HepG2 (cell line): ENCODE data around the gene PNKD. TPM values are rescaled to one million over a fixed set of nuclear protein-coding genes. Genes with fewer than 3 reads are reported as not detected.

ENCODE experiments used
- AGO1 ChIP-seq: fragments of 200-400 bp; formaldehyde crosslinking; IDR thresholded peaks from 2 replicates; pipeline ENCODE4 v1.6.1; 2017; ENCODE audit warnings: mild to moderate bottlenecking, low read depth, low read length, moderate library complexity; ENCODE audit not compliant: poor library complexity, severe bottlenecking
- AGO2 ChIP-seq: fragments of 200-400 bp; formaldehyde crosslinking; optimal IDR thresholded peaks from 2 replicates; pipeline ENCODE3; 2017; ENCODE audit warnings: mild to moderate bottlenecking, low read depth, low read length, moderate library complexity
- E2F1 ChIP-seq: sonication (generic); formaldehyde crosslinking; IDR thresholded peaks from 2 replicates; pipeline ENCODE4 v1.5.0; 2020; ENCODE audit warnings: missing genetic modification reagents
- IKZF1 ChIP-seq: fragments of 450-650 bp; IDR thresholded peaks from 2 replicates; pipeline ENCODE4 v1.7.1; 2016
- KMT2A ChIP-seq: sonication (generic); formaldehyde crosslinking; IDR thresholded peaks from 2 replicates; pipeline ENCODE4 v1.4.0; 2020; ENCODE audit warnings: missing genetic modification reagents
- PCBP1 ChIP-seq: fragments of 200-400 bp; formaldehyde crosslinking; IDR thresholded peaks from 2 replicates; pipeline ENCODE4 v1.6.1; 2017; ENCODE audit warnings: mild to moderate bottlenecking, low read depth, low read length, borderline replicate concordance
- POGK ChIP-seq: sonication (generic); formaldehyde crosslinking; conservative IDR thresholded peaks from 2 replicates; pipeline ENCODE4 v1.8.0; 2022; ENCODE audit warnings: mild to moderate bottlenecking, moderate library complexity, missing genetic modification reagents
- REST ChIP-seq, 2 experiments: IDR thresholded peaks; 2 replicates each; pipeline ENCODE4 v1.6.1; 2011 to 2012; ENCODE audit warnings: low read length in 2 of 2, borderline replicate concordance in 1 of 2, low read depth in 1 of 2, mild to moderate bottlenecking in 1 of 2, moderate library complexity in 1 of 2
- REXO4 ChIP-seq: sonication (generic); formaldehyde crosslinking; IDR thresholded peaks from 2 replicates; pipeline ENCODE4 v1.8.0; 2022; ENCODE audit warnings: missing genetic modification reagents, mild to moderate bottlenecking, borderline replicate concordance
- SIN3A ChIP-seq: IDR thresholded peaks from 2 replicates; pipeline ENCODE4 v1.6.1; 2011; ENCODE audit warnings: low read depth, mild to moderate bottlenecking, control low read depth, low read length, borderline replicate concordance
- SMAD9 ChIP-seq: sonication (generic); formaldehyde crosslinking; IDR thresholded peaks from 2 replicates; pipeline ENCODE4 v1.5.1; 2020; ENCODE audit warnings: mild to moderate bottlenecking, missing genetic modification reagents
- TBX2 ChIP-seq: sonication (generic); formaldehyde crosslinking; IDR thresholded peaks from 2 replicates; pipeline ENCODE4 v1.5.0; 2020; ENCODE audit warnings: missing genetic modification reagents, mild to moderate bottlenecking, borderline replicate concordance
- TMF1 ChIP-seq: sonication (generic); formaldehyde crosslinking; IDR thresholded peaks from 2 replicates; pipeline ENCODE4 v1.8.1; 2022; ENCODE audit warnings: low read depth, missing genetic modification reagents
- ZNF280B ChIP-seq: sonication (generic); formaldehyde crosslinking; IDR thresholded peaks from 2 replicates; pipeline ENCODE4 v1.5.0; 2020; ENCODE audit warnings: missing genetic modification reagents, mild to moderate bottlenecking, borderline replicate concordance
- ZNF572 ChIP-seq: sonication (generic); formaldehyde crosslinking; IDR thresholded peaks from 2 replicates; pipeline ENCODE4 v1.5.1; 2020; ENCODE audit warnings: mild to moderate bottlenecking, missing genetic modification reagents
- ZNF770 ChIP-seq: sonication (generic); formaldehyde crosslinking; IDR thresholded peaks from 2 replicates; pipeline ENCODE4 v1.5.0; 2020; ENCODE audit warnings: mild to moderate bottlenecking, missing genetic modification reagents
- ZNF878 ChIP-seq: sonication (generic); formaldehyde crosslinking; IDR thresholded peaks from 2 replicates; pipeline ENCODE4 v1.8.1; 2023; ENCODE audit warnings: mild to moderate bottlenecking, missing genetic modification reagents, moderate library complexity
- polyA plus RNA-seq, 8 experiments: library from polyadenylated mRNA; depleted of rRNA in 3 of 8; stranded (reverse) in 7 of 8; unstranded in 1 of 8; fragments of >200 nt; fragmentation: Illumina TruSeq in 4 of 8; extraction: Trizol in 4 of 8; gene quantifications; 2 replicates each; pipeline versions ENCODE4 v1.2.1 to v1.2.3, GENCODE V29; 2011 to 2016; ENCODE audit warnings: low read depth in 4 of 8, missing spikeins in 1 of 8, mixed read lengths in 1 of 8; ENCODE audit not compliant: insufficient read depth in 1 of 8
- total RNA-seq, 5 experiments: library from RNA; depleted of rRNA; stranded (reverse); fragments of >200 nt; fragmentation: Illumina TruSeq; extraction: Trizol; gene quantifications; 2 replicates each; pipeline ENCODE4 v1.2.3, GENCODE V29; 2016; ENCODE audit warnings: low read depth in 1 of 5

PNKD gene
- total and polyA plus RNA-seq, 2 of the 13 experiments (the other 11 are each of a cell fraction or from before 2014, with no cell fraction given), result 55.9 to 80.4 TPM

GRCh38 chr2:218395826-218396687 is 125.7 kb downstream of the PNKD start (continued):
- TF ChIP-seq POGK (CRISPR knock-in tag), result no peak
- no peak for TF ChIP-seq IKZF1
- TF ChIP-seq TMF1 (CRISPR knock-in tag), result no peak; the same call in none of the 2 replicates
- TF ChIP-seq ZNF280B (CRISPR knock-in tag), result peak; percentile 88
- peak; percentile 96; the same call in 1 of the 2 replicates for TF ChIP-seq ZNF878
- 0 out of 2 replicates have a peak, but pooled peaks have one; percentile 32 for TF ChIP-seq REXO4 (CRISPR knock-in tag)
- peak; percentile 69; the same call in 1 of the 2 replicates for TF ChIP-seq KMT2A (CRISPR knock-in tag)
- TF ChIP-seq TBX2, result peak; percentile 92
- TF ChIP-seq SIN3A, result peak; percentile 64; the same call in 1 of the 2 replicates
- peak; percentile 79; the same call in 1 of the 2 replicates for TF ChIP-seq PCBP1
- peak; percentile 90 for TF ChIP-seq E2F1 (CRISPR knock-in tag)
- TF ChIP-seq REST (IDR thresholded peaks at IDR 0.05; ENCODE audit: borderline replicate concordance in 1 of 2, low read depth in 1 of 2, low read length in 2 of 2), result peak in 1 of 2 experiments; percentile 57; a peak in 1 of 4 replicates
- TF ChIP-seq ZNF572, result peak; percentile 91
- no peak for TF ChIP-seq SMAD9
- peak; percentile 71 for TF ChIP-seq AGO2
- peak; percentile 78 for TF ChIP-seq ZNF770
- TF ChIP-seq AGO1, result peak; percentile 96
